ENCODE measurements around the gene SP140.
A peak's percentile ranks its signal among the peaks of the same experiment; 100 is the strongest.
"Not testable (repeated sequence)": the region's sequence is repeated elsewhere in the genome, so short reads cannot be mapped to it uniquely, and the experiment has no call there.

The SP140 gene

GRCh38 chr2:230217424-230217823 lies 8.1 kb upstream of the SP140 start:
- DNase-seq (ENCODE audit: low spot score) = no peak
- no peak for TF ChIP-seq CTCF (IDR thresholded peaks at IDR 0.05; ENCODE audit: extremely low read depth, missing control alignments)

GRCh38 chr2:230218421-230218820 lies 7.1 kb upstream of the SP140 start:
- no peak for TF ChIP-seq CTCF (IDR thresholded peaks at IDR 0.05; ENCODE audit: extremely low read depth, missing control alignments)
- DNase-seq (ENCODE audit: low spot score) = no peak

GRCh38 chr2:230219419-230220331 lies 5.9 kb upstream of the SP140 start, which contains the start of gene SP110:
Gene SP110, minus strand, starts transcription at chr2:230219984. Its CDS starts 3,057 bp downstream, at chr2:230216927.
- DNase-seq (ENCODE audit: low spot score) = peak; percentile 68
- no peak for TF ChIP-seq CTCF (IDR thresholded peaks at IDR 0.05; ENCODE audit: extremely low read depth, missing control alignments)

GRCh38 chr2:230220347-230220969 lies 5.1 kb upstream of the SP140 start:
- TF ChIP-seq CTCF (IDR thresholded peaks at IDR 0.05; ENCODE audit: extremely low read depth, missing control alignments) = no peak
- no peak for DNase-seq (ENCODE audit: low spot score)

- DNase-seq (ENCODE audit: low spot score) = no peak
- TF ChIP-seq CTCF (IDR thresholded peaks at IDR 0.05; ENCODE audit: extremely low read depth, missing control alignments) = no peak
Observed at GRCh38 chr2:230221493-230221892, 4.0 kb upstream of the SP140 start.

GRCh38 chr2:230222829-230223228 lies 2.7 kb upstream of the SP140 start:
- DNase-seq (ENCODE audit: low spot score) = not testable (repeated sequence)

GRCh38 chr2:230224458-230224857 lies 1.1 kb upstream of the SP140 start:
- DNase-seq (ENCODE audit: low spot score) = no peak
- no peak for TF ChIP-seq CTCF (IDR thresholded peaks at IDR 0.05; ENCODE audit: extremely low read depth, missing control alignments)

All from GM20000 (cell line).